ENCODE measurements around the gene SLC49A3. TPM values are rescaled to one million over a fixed set of nuclear protein-coding genes. Genes with fewer than 3 reads are reported as not detected.
"Not testable (repeated sequence)": the region's sequence is repeated elsewhere in the genome, so short reads cannot be mapped to it uniquely, and the experiment has no call there.

Gene SLC49A3
- total and polyA plus RNA-seq, 2 experiments from 2014 or later = 12.2 to 12.8 TPM

- no peaks in the 10 kb centered on the region for H3K9me2 ChIP-seq (replicated peaks; ENCODE audit: insufficient read depth)
- no peaks in the 10 kb centered on the region for H3K27me3 ChIP-seq
- TF ChIP-seq CTCF (IDR thresholded peaks at IDR 0.05; ENCODE audit: poor library complexity) (no peak), EZH2 (IDR thresholded peaks at IDR 0.05; ENCODE audit: borderline replicate concordance) (no peak), EZH2phosphoT487 (IDR thresholded peaks at IDR 0.05; ENCODE audit: low read depth, severe bottlenecking, unreplicated experiment) (no peak)
- no peaks in the 10 kb centered on the region for H3K4me1 ChIP-seq (ENCODE audit: insufficient read depth)
- DNase-seq (ENCODE audit: low spot score) = no peak
- WGBS (ENCODE audit: low lambda C conversion rate, missing lambda C conversion rate) = 90% methylated on average over 23 of the region's 27 CpGs
- no peak overlapping the region for H3K27ac ChIP-seq
- no peaks in the 10 kb centered on the region for H4K20me1 ChIP-seq (ENCODE audit: insufficient read depth, poor library complexity, severe bottlenecking)
- H3K4me2 ChIP-seq = no peak overlapping the region
- H3K36me3 ChIP-seq (replicated peaks; ENCODE audit: insufficient read depth, low read depth) = no peaks in the 10 kb centered on the region
- no peaks in the 10 kb centered on the region for H3K79me2 ChIP-seq
- no peak overlapping the region for H3K4me3 ChIP-seq
- H2AFZ ChIP-seq = no peak overlapping the region
- no peaks in the 10 kb centered on the region for H3K9me3 ChIP-seq (ENCODE audit: low read depth)
These were observed 11.0 kb upstream of the SLC49A3 start for GRCh38 chr4:699816-700580.

- H2AFZ ChIP-seq; H3K36me3 ChIP-seq (replicated peaks; ENCODE audit: insufficient read depth, low read depth); H3K27me3 ChIP-seq; H3K9me3 ChIP-seq (ENCODE audit: low read depth); H3K9me2 ChIP-seq (replicated peaks; ENCODE audit: insufficient read depth); H3K4me2 ChIP-seq; H3K79me2 ChIP-seq; H3K27ac ChIP-seq; DNase-seq (ENCODE audit: low spot score); H3K4me1 ChIP-seq (ENCODE audit: insufficient read depth); H4K20me1 ChIP-seq (ENCODE audit: insufficient read depth, poor library complexity, severe bottlenecking); H3K4me3 ChIP-seq: not testable (repeated sequence)
- whole genome bisulfite sequencing (ENCODE audit: low lambda C conversion rate, missing lambda C conversion rate) = 80% methylated on average over 12 of the region's 12 CpGs
These were observed 5.5 kb upstream of the SLC49A3 start for GRCh38 chr4:694341-694940.

GRCh38 chr4:692771-693554, 4.0 kb upstream of the SLC49A3 start:
- H3K79me2 ChIP-seq = no peaks in the 10 kb centered on the region
- no peaks in the 10 kb centered on the region for H3K27me3 ChIP-seq
- H3K9me2 ChIP-seq (replicated peaks; ENCODE audit: insufficient read depth) = no peaks in the 10 kb centered on the region
- H2AFZ ChIP-seq = no peak overlapping the region
- H4K20me1 ChIP-seq (ENCODE audit: insufficient read depth, poor library complexity, severe bottlenecking) = no peaks in the 10 kb centered on the region
- peaks cover 20% of the 10 kb centered on the region for H3K4me1 ChIP-seq (ENCODE audit: insufficient read depth)
- TF ChIP-seq CTCF (IDR thresholded peaks at IDR 0.05; ENCODE audit: poor library complexity) (no peak), EZH2 (IDR thresholded peaks at IDR 0.05; ENCODE audit: borderline replicate concordance) (no peak), EZH2phosphoT487 (IDR thresholded peaks at IDR 0.05; ENCODE audit: low read depth, severe bottlenecking, unreplicated experiment) (no peak)
- WGBS (ENCODE audit: low lambda C conversion rate, missing lambda C conversion rate) = 69% methylated on average over 32 of the region's 32 CpGs
- no peak overlapping the region for H3K4me2 ChIP-seq
- no peaks in the 10 kb centered on the region for H3K9me3 ChIP-seq (ENCODE audit: low read depth)
- no peaks in the 10 kb centered on the region for H3K36me3 ChIP-seq (replicated peaks; ENCODE audit: insufficient read depth, low read depth)
- DNase-seq (ENCODE audit: low spot score) = no peak
- no peak overlapping the region for H3K4me3 ChIP-seq
- no peak overlapping the region for H3K27ac ChIP-seq

- Histone ChIP-seq H3K27ac (peak overlapping the region; percentile 68), H3K27me3 (no peaks in the 10 kb centered on the region), H3K79me2 (no peaks in the 10 kb centered on the region), H3K4me2 (peak overlapping the region; percentile 84), H3K9me3 (ENCODE audit: low read depth) (no peaks in the 10 kb centered on the region), H3K36me3 (replicated peaks; ENCODE audit: insufficient read depth, low read depth) (no peaks in the 10 kb centered on the region), H3K4me1 (ENCODE audit: insufficient read depth) (peaks cover 30% of the 10 kb centered on the region), H3K9me2 (replicated peaks; ENCODE audit: insufficient read depth) (no peaks in the 10 kb centered on the region), H3K4me3 (no peak overlapping the region), H2AFZ (peak overlapping the region; percentile 55), H4K20me1 (ENCODE audit: insufficient read depth, poor library complexity, severe bottlenecking) (no peaks in the 10 kb centered on the region)
- 74% methylated on average over 8 of the region's 8 CpGs for WGBS (ENCODE audit: low lambda C conversion rate, missing lambda C conversion rate)
- DNase-seq (ENCODE audit: low spot score) = no peak
- TF ChIP-seq CTCF (IDR thresholded peaks at IDR 0.05; ENCODE audit: poor library complexity) = no peak
- no peak for TF ChIP-seq EZH2 (IDR thresholded peaks at IDR 0.05; ENCODE audit: borderline replicate concordance)
- no peak for TF ChIP-seq EZH2phosphoT487 (IDR thresholded peaks at IDR 0.05; ENCODE audit: low read depth, severe bottlenecking, unreplicated experiment)
These were observed 772 bp upstream of the SLC49A3 start for GRCh38 chr4:689723-690122.
